HUES6 (cell line): Measurements from ENCODE around the gene SRSF4.

Experiments used
- H3K27ac ChIP-seq: 2 replicates; pipeline ENCODE4 v1.7.0; 2013; ENCODE audit warnings: low read depth, mild to moderate bottlenecking, low read length, inconsistent platforms
- H3K27me3 ChIP-seq: 2 replicates; pipeline ENCODE4 v1.6.1; 2013; ENCODE audit warnings: low read length; ENCODE audit not compliant: control insufficient read depth, insufficient read depth
- H3K36me3 ChIP-seq: 2 replicates; pipeline ENCODE4 v1.6.1; 2013; ENCODE audit warnings: low read length; ENCODE audit not compliant: control insufficient read depth, insufficient read depth
- H3K4me1 ChIP-seq: 2 replicates; pipeline ENCODE4 v1.6.1; 2013; ENCODE audit warnings: low read length; ENCODE audit not compliant: control insufficient read depth, insufficient read depth
- H3K4me3 ChIP-seq: 2 replicates; pipeline ENCODE4 v1.5.1; 2013; ENCODE audit warnings: low read depth, low read length
- H3K9ac ChIP-seq: one replicate; pipeline ENCODE4 v1.6.1; 2013; ENCODE audit warnings: mild to moderate bottlenecking, low read length
- H3K9me3 ChIP-seq: 2 replicates; pipeline ENCODE4 v1.6.1; 2013; ENCODE audit warnings: low read depth, low read length; ENCODE audit not compliant: control insufficient read depth, insufficient read depth

The SRSF4 gene

DNA sequence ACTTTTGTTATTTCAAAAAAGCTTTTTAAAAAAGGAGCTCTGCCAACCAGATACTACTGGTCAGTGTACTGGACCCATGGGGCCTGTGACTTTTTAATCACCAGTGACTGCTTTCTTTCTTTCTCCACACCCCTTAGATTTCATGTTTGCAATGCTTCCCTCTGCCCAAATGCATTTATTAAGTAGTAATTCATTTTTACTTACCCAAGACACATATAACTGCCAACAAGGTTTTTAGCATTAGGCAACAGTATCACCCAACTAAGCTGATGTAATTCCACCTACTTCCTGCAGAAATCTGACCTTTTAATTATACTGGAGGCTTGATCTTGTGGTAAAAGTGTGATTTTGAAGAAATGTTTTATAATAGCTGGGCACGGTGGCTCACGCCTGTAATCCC, 36.5 kb upstream of the SRSF4 start:
- H3K9ac ChIP-seq = no peak overlapping the region
- no peak overlapping the region for H3K4me3 ChIP-seq
- no peak overlapping the region for H3K27ac ChIP-seq
- H3K27me3 ChIP-seq = no peaks in the 10 kb centered on the region
- H3K4me1 ChIP-seq = peaks cover 5% of the 10 kb centered on the region
- H3K36me3 ChIP-seq = peaks cover 51% of the 10 kb centered on the region
- H3K9me3 ChIP-seq = no peaks in the 10 kb centered on the region

DNA sequence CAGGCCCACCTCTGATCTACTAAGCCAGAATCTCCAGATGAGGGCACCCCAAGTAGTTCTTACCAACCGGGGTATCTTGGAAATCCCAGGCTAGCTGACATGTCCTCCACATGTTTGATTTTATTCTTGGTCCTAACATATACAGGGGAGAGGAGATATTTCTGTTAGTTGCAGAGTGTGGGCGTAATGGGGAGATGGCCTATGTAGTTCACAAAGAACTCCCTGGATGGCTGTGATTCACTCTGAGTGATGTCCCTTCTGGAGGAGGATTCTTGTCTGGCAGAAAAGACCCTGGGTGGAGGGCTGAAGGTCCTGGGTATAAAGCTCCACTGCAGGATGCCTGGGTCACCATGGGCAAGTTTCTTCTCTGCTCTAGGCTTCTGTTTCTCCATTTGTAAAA, 35.9 kb upstream of the SRSF4 start:
- H3K9me3 ChIP-seq = no peaks in the 10 kb centered on the region
- H3K4me1 ChIP-seq = peaks cover 5% of the 10 kb centered on the region
- peaks cover 56% of the 10 kb centered on the region for H3K36me3 ChIP-seq
- no peak overlapping the region for H3K4me3 ChIP-seq
- H3K27me3 ChIP-seq = no peaks in the 10 kb centered on the region
- no peak overlapping the region for H3K27ac ChIP-seq
- no peak overlapping the region for H3K9ac ChIP-seq

DNA sequence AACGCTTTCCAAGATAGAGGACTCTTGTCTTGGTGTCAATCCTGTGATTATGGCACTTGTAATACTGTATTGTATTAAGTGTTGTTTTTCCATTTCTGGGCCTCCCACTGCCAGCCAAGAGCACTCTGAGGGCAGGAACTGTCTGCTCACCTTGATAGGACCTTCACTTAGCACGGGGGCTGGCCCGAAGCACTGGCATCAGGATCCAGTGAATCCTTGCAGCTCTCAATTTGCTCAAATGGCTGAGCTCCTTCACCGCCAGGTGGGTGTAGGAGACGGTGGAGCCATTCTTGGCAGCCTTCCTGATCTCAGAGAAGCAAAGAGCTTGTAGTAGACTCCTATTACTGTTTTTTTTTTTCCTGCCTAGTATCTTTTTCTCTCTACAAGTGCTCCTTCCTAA, 31.4 kb upstream of the SRSF4 start:
- no peak overlapping the region for H3K9ac ChIP-seq
- H3K27ac ChIP-seq = no peak overlapping the region
- H3K4me3 ChIP-seq = no peak overlapping the region
- H3K36me3 ChIP-seq = peaks cover 64% of the 10 kb centered on the region
- H3K9me3 ChIP-seq = no peaks in the 10 kb centered on the region
- no peaks in the 10 kb centered on the region; the same call in 1 of the 2 replicates for H3K4me1 ChIP-seq
- H3K27me3 ChIP-seq = no peaks in the 10 kb centered on the region

- Histone ChIP-seq H3K9me3 (no peaks in the 10 kb centered on the region), H3K9ac (no peak overlapping the region), H3K4me1 (no peaks in the 10 kb centered on the region; the same call in 1 of the 2 replicates), H3K36me3 (peaks cover 65% of the 10 kb centered on the region), H3K27me3 (no peaks in the 10 kb centered on the region), H3K27ac (no peak overlapping the region), H3K4me3 (no peak overlapping the region)
Measured at GRCh38 chr1:29211086-29212030, 29.7 kb upstream of the SRSF4 start.

GRCh38 chr1:29210278-29211085, 28.8 kb upstream of the SRSF4 start:
- no peaks in the 10 kb centered on the region for H3K9me3 ChIP-seq
- no peaks in the 10 kb centered on the region for H3K4me1 ChIP-seq
- peaks cover 65% of the 10 kb centered on the region for H3K36me3 ChIP-seq
- no peaks in the 10 kb centered on the region for H3K27me3 ChIP-seq
- H3K4me3 ChIP-seq = no peak overlapping the region
- no peak overlapping the region for H3K9ac ChIP-seq
- no peak overlapping the region for H3K27ac ChIP-seq

DNA sequence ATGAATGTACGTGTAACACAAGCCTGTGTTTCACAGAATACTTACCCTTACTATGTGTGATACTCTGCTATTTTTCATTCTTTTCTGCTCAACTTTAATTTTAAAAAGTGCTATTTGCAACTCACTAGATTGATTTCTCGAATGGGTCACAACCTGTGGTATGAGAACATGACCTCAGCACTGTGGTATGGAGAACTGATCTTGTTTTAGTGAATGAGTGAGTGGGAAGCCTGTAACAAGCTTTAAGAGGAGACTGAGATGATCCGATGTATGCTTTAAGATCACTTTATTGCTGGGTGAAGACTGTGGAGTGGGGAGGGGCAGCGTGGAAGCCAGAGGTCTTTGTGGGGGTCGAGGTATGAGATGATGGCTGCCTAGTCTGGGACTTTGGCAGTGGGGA, 27.5 kb upstream of the SRSF4 start:
- Histone ChIP-seq H3K9ac (no peak overlapping the region), H3K36me3 (peaks cover 59% of the 10 kb centered on the region), H3K4me1 (no peaks in the 10 kb centered on the region), H3K27ac (no peak overlapping the region), H3K4me3 (no peak overlapping the region), H3K9me3 (no peaks in the 10 kb centered on the region), H3K27me3 (no peaks in the 10 kb centered on the region)

DNA sequence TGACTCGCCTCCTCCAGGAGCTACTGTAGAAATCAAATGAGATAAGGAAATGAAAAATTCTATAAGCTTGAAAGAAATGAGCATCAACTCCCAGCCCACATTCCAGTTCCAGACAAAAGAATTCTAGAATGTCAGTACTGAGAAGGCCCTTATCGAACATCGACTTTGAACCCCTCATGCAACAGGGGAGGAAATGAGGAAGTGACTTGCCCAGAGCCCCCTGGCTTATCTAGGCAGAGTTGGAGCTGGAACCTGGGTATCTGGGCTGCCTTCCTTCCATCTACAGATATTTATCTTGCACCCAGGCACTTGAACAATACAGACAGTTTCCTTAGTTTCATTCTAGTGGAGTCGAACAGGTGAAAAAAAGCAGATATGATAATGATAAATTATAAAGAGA, 26.7 kb upstream of the SRSF4 start:
- H3K36me3 ChIP-seq = peaks cover 59% of the 10 kb centered on the region
- H3K4me1 ChIP-seq = no peaks in the 10 kb centered on the region
- no peak overlapping the region for H3K9ac ChIP-seq
- H3K27ac ChIP-seq = no peak overlapping the region
- no peaks in the 10 kb centered on the region for H3K9me3 ChIP-seq
- no peak overlapping the region for H3K4me3 ChIP-seq
- no peaks in the 10 kb centered on the region for H3K27me3 ChIP-seq

GRCh38 chr1:29202584-29203340, 21.1 kb upstream of the SRSF4 start:
- peak overlapping the region; percentile 25 for H3K9ac ChIP-seq

GRCh38 chr1:29202053-29202452, 20.4 kb upstream of the SRSF4 start:
- Histone ChIP-seq H3K9me3 (no peaks in the 10 kb centered on the region), H3K4me3 (no peak overlapping the region), H3K4me1 (peaks cover 10% of the 10 kb centered on the region), H3K9ac (peak overlapping the region; percentile 25), H3K27me3 (no peaks in the 10 kb centered on the region), H3K27ac (peak overlapping the region; percentile 28; the same call in 1 of the 2 replicates), H3K36me3 (peaks cover 68% of the 10 kb centered on the region)

More at GRCh38 chr1:29202584-29203340, 21.1 kb upstream of the SRSF4 start:
- no peaks in the 10 kb centered on the region for H3K9me3 ChIP-seq
- peaks cover 66% of the 10 kb centered on the region for H3K36me3 ChIP-seq
- H3K27me3 ChIP-seq = no peaks in the 10 kb centered on the region
- H3K4me3 ChIP-seq = no peak overlapping the region
- peaks cover 7% of the 10 kb centered on the region for H3K4me1 ChIP-seq
- H3K27ac ChIP-seq = peak overlapping the region; percentile 28; the same call in 1 of the 2 replicates

GRCh38 chr1:29201595-29202051, 19.9 kb upstream of the SRSF4 start:
- Histone ChIP-seq H3K27me3 (no peaks in the 10 kb centered on the region), H3K4me3 (no peak overlapping the region), H3K27ac (peak overlapping the region; percentile 28; the same call in 1 of the 2 replicates), H3K9ac (no peak overlapping the region), H3K9me3 (no peaks in the 10 kb centered on the region), H3K4me1 (peaks cover 10% of the 10 kb centered on the region), H3K36me3 (peaks cover 68% of the 10 kb centered on the region)
